HEK293T (cell line): Measurements from ENCODE around the gene CEP19.

ENCODE experiments used
- ARNT ChIP-seq: fragments of 450-650 bp; IDR thresholded peaks from 2 replicates; pipeline ENCODE4 v1.6.1; 2017; ENCODE audit warnings: mild to moderate bottlenecking
- BHLHE40 ChIP-seq: fragments of 450-650 bp; IDR thresholded peaks from 2 replicates; pipeline ENCODE4 v1.6.1; 2016; ENCODE audit warnings: mild to moderate bottlenecking, moderate library complexity, borderline replicate concordance
- CTBP1 ChIP-seq: fragments of 450-650 bp; IDR thresholded peaks from 2 replicates; pipeline ENCODE4 v1.6.1; 2016; ENCODE audit warnings: borderline replicate concordance
- FOXA1 ChIP-seq: fragments of 450-650 bp; IDR thresholded peaks from 2 replicates; pipeline ENCODE4 v1.6.1; 2016; ENCODE audit warnings: mild to moderate bottlenecking
- HDGF ChIP-seq: fragments of 450-650 bp; IDR thresholded peaks from 2 replicates; pipeline ENCODE4 v1.6.1; 2017; ENCODE audit warnings: antibody characterized with exemption, borderline replicate concordance
- L3MBTL2 ChIP-seq: fragments of 450-650 bp; conservative IDR thresholded peaks from 2 replicates; pipeline ENCODE4 v1.6.1; 2016; ENCODE audit warnings: mild to moderate bottlenecking
- LEF1 ChIP-seq: fragments of 450-650 bp; IDR thresholded peaks from 2 replicates; pipeline ENCODE4 v1.6.1; 2017; ENCODE audit warnings: mild to moderate bottlenecking, borderline replicate concordance
- NFRKB ChIP-seq: fragments of 450-650 bp; IDR thresholded peaks from 2 replicates; pipeline ENCODE4 v1.6.1; 2016; ENCODE audit warnings: mild to moderate bottlenecking, moderate library complexity
- SP1 ChIP-seq: fragments of 450-650 bp; IDR thresholded peaks from 2 replicates; pipeline ENCODE4 v1.6.1; 2017
- SUZ12 ChIP-seq: fragments of 450-650 bp; IDR thresholded peaks from 2 replicates; pipeline ENCODE4 v1.6.1; 2016; ENCODE audit warnings: mild to moderate bottlenecking
- TARDBP ChIP-seq: fragments of 450-650 bp; IDR thresholded peaks from 2 replicates; pipeline ENCODE4 v1.6.1; 2016
- ZNF384 ChIP-seq: fragments of 450-650 bp; IDR thresholded peaks from 2 replicates; pipeline ENCODE4 v1.6.1; 2016
- TF ChIP-seq, protein P1 (sequence below): fragments of 450-650 bp; IDR thresholded peaks from 2 replicates; pipeline ENCODE4 v1.6.1; 2016

DNA sequence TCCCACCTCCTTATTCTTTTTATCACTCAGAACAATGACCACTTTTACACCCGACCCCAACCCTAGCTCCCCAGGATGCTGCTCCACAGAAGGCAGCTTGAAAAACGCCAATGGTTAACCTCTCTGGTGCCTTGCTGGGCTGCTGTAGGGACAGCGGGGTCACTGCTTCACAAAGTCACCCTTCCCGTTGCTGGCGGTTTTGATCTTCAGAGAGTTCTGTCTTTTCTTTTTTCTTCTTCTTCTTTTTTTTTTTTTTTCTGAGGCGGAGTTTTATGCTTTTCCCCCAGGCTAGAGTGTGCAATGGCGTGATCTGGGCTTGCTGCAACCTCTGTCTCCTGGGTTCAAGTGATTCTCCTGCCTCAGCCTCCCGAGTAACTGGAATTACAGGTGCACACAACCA is 20.7 kb downstream of the CEP19 start:
- TF ChIP-seq CTBP1 (no peak), SUZ12 (no peak), LEF1 (no peak), BHLHE40 (no peak), L3MBTL2 (no peak), HDGF (no peak), FOXA1 (no peak), SP1 (no peak), TARDBP (no peak), ZNF384 (no peak), ARNT (no peak), NFRKB (no peak)
- TF ChIP-seq, protein P1, sequence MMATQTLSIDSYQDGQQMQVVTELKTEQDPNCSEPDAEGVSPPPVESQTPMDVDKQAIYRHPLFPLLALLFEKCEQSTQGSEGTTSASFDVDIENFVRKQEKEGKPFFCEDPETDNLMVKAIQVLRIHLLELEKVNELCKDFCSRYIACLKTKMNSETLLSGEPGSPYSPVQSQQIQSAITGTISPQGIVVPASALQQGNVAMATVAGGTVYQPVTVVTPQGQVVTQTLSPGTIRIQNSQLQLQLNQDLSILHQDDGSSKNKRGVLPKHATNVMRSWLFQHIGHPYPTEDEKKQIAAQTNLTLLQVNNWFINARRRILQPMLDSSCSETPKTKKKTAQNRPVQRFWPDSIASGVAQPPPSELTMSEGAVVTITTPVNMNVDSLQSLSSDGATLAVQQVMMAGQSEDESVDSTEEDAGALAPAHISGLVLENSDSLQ = no peak
